Activated naive CD8-positive, alpha-beta T cell treated with anti-CD3 and anti-CD28 coated beads, Interleukin-2, amount 50 U/mL, for 24 hours (primary cell): Measurements from ENCODE around the gene TRIM42.

ENCODE experiments used
- ATAC-seq: fragments of 150-1000 bp; cut with Tn5 transposase; one replicate; pipeline ENCODE4 v1.10.0; 2021
- DNase-seq: peaks from one replicate; pipeline ENCODE4 v3.0.0; 2021
- H3K27ac Mint-ChIP-seq: one replicate; pipeline ENCODE4 v1.8.0; 2021; ENCODE audit warnings: mild to moderate bottlenecking, mixed read lengths
- H3K27me3 Mint-ChIP-seq: one replicate; pipeline ENCODE4 v1.8.0; 2021; ENCODE audit warnings: mixed read lengths
- H3K36me3 Mint-ChIP-seq: one replicate; pipeline ENCODE4 v1.8.0; 2021; ENCODE audit warnings: low read depth, mixed read lengths
- H3K4me1 Mint-ChIP-seq: one replicate; pipeline ENCODE4 v1.8.0; 2021; ENCODE audit warnings: mixed read lengths
- H3K4me3 Mint-ChIP-seq: one replicate; pipeline ENCODE4 v1.8.0; 2021; ENCODE audit warnings: mild to moderate bottlenecking, moderate library complexity, mixed read lengths
- H3K9me3 Mint-ChIP-seq: one replicate; pipeline ENCODE4 v1.8.0; 2021; ENCODE audit warnings: mixed read lengths

TRIM42 gene

GRCh38 chr3:140677764-140678163, at the start of gene TRIM42:
TSS of gene TRIM42 (plus strand) at chr3:140678064. CDS start at chr3:140678230, 166 bp downstream.
- Mint-ChIP-seq H3K4me3 (no peak within 1 kb of the TSS), H3K27me3 (no peaks in the 10 kb centered on the region), H3K36me3 (no peaks in the 10 kb centered on the region), H3K9me3 (peaks cover 4% of the 10 kb centered on the region), H3K4me1 (no peaks in the 10 kb centered on the region), H3K27ac (no peak within 1 kb of the TSS)
- ATAC-seq (no peak), DNase-seq (no peak)

- Mint-ChIP-seq H3K4me1 (no peaks in the 10 kb centered on the region), H3K36me3 (no peaks in the 10 kb centered on the region), H3K27ac (no peak overlapping the region), H3K4me3 (no peak overlapping the region), H3K27me3 (no peaks in the 10 kb centered on the region), H3K9me3 (no peaks in the 10 kb centered on the region)
- ATAC-seq (no peak), DNase-seq (no peak)
Measured at GRCh38 chr3:140628606-140629005, 49.3 kb upstream of the TRIM42 start.

DNA sequence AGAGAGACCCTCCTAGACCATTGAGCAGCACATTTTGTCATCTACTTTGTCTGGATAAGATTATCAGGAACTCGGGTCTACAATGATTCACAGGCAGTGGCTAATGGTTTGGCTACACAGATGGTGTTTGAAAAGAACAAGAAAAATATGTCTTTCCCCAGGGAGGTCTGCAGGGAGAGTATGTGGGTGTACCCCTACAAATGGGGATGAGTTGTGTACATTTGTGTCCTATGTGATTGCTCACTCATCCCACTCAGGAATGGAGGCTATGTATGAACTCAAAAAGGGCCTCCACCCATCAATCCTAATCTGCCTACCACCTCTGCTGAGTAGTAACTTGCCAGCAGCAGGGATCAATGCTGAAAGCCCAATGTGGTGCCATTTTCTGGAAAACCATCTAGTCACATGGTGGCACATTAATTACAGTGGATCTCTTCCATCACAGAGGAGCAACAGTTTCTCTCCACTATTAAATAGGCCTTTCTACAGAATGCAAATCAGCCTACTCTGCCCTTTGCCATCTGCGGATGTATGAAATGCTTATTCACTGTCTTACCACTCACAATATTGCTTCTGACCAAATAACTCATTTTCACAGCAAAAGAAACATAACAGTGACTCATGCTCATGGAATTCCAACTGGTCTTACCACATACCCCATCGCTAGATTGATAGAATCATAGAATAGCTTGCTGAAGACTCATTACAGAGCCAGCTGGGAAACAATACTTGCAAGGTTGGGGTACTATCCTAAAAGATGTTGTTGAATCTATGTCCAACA, 48.3 kb upstream of the TRIM42 start:
- H3K4me3 Mint-ChIP-seq, result no peak overlapping the region
- no peaks in the 10 kb centered on the region for H3K36me3 Mint-ChIP-seq
- H3K27ac Mint-ChIP-seq, result no peak overlapping the region
- H3K4me1 Mint-ChIP-seq, result no peaks in the 10 kb centered on the region
- DNase-seq (no peak), ATAC-seq (no peak)
- no peaks in the 10 kb centered on the region for H3K9me3 Mint-ChIP-seq
- H3K27me3 Mint-ChIP-seq, result no peaks in the 10 kb centered on the region

- no peak overlapping the region for H3K27ac Mint-ChIP-seq
- ATAC-seq, result no peak
- H3K4me3 Mint-ChIP-seq, result no peak overlapping the region
- DNase-seq, result no peak
- H3K27me3 Mint-ChIP-seq, result no peaks in the 10 kb centered on the region
- H3K9me3 Mint-ChIP-seq, result no peaks in the 10 kb centered on the region
- no peaks in the 10 kb centered on the region for H3K4me1 Mint-ChIP-seq
- no peaks in the 10 kb centered on the region for H3K36me3 Mint-ChIP-seq
Measured at GRCh38 chr3:140630366-140630765, 47.5 kb upstream of the TRIM42 start.

DNA sequence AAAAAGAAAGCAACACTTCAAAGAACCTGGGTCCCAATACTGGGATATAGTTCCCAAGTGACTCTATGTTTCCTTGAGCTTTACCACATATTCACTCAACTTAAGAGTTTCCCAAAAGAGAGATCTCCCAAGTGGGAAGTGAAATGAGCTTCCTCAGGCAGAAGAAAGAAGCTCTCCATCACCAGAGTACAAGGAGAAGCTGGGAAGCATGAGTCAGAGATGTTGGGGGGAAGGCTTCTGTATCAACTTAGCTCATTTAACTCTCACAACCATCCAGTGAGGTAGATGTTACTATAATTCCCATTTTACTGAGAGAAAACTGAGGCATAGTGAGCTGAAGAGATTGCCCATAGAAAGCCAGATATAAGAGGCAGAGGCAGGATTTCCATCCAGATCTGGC, 47.0 kb upstream of the TRIM42 start:
- H3K4me1 Mint-ChIP-seq, result no peaks in the 10 kb centered on the region
- H3K27ac Mint-ChIP-seq, result no peak overlapping the region
- no peak for DNase-seq
- no peak overlapping the region for H3K4me3 Mint-ChIP-seq
- H3K9me3 Mint-ChIP-seq, result no peaks in the 10 kb centered on the region
- no peak for ATAC-seq
- no peaks in the 10 kb centered on the region for H3K36me3 Mint-ChIP-seq
- no peaks in the 10 kb centered on the region for H3K27me3 Mint-ChIP-seq

DNA sequence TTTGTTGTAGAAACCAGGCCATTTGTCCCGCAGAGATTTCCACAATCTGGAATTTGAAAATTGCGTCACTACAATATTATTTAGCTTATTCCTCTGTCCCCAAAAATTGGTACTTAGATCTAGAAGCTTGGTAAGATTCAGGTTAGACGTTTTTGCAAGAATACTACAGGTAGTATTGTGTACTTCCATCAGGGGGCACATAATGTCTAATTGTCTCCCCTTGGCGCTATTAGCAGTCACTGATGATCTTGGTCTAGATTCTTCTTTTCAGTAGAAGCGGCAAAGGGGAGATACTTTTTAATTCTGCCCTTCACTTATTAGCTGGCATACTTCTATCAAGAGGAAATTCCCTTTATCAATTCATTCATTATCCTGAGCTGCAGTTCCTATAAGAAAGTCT, 42.6 kb upstream of the TRIM42 start:
- no peak for ATAC-seq
- no peak for DNase-seq

DNA sequence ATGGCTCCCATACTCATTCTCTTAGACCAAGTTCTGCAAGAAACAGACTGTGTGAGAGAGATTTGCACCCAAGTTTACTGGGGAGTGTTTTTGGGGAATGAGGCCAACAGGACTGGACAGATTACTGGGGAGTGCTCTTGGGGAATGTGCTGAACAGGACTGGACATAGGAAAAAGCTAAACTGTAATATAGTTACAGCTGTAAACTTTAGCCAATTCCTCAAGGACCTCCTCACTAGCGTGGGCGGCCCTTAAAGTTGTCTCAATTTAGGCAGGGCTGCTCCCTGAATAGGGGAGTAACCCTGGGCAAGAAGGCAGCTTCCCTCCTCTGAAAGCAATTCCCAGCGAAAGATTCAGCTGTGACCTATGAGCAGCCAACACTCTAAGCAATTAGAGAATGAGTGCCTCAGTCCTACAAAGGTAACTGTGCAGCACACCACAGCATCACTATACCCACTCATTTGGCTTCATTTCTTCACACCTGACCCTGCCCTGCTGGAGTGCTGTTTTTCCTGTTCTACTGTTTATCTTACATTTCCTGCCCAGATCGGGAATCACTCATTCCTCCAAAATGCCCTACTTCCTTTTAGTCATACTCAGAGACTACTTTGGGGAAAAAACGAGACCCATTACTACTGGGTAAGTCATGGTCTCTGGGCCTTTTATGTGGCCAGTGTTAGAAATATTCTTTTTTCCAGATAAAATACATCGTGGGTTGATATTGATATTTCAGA, 41.3 kb upstream of the TRIM42 start:
- no peaks in the 10 kb centered on the region for H3K27me3 Mint-ChIP-seq
- no peaks in the 10 kb centered on the region for H3K9me3 Mint-ChIP-seq
- no peak for DNase-seq

More for the DNA sequence above, 42.6 kb upstream of the TRIM42 start:
- H3K27me3 Mint-ChIP-seq, result no peaks in the 10 kb centered on the region
- H3K4me1 Mint-ChIP-seq, result no peaks in the 10 kb centered on the region
- no peak overlapping the region for H3K4me3 Mint-ChIP-seq
- H3K9me3 Mint-ChIP-seq, result no peaks in the 10 kb centered on the region
- H3K27ac Mint-ChIP-seq, result no peak overlapping the region
- no peaks in the 10 kb centered on the region for H3K36me3 Mint-ChIP-seq

DNA sequence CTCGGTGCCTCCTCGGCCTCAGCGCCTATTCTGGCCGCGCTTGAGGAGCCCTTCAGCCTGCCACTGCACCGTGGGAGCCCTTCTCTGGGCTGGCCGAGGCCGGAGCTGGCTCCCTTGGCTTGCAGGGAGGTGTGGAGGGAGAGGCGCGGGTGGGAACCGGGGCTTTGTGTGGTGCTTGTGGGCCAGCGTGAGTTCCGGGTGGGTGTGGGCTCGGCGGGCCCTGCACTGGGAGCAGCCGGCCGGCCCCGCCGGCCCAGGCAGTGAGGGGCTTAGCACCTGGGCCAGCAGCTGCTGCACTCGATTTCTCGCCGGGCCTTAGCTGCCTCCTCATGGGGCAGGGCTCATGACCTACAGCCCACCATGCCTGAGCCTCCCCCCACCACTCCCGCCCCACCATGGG, 26.6 kb upstream of the TRIM42 start:
- peaks cover 1% of the 10 kb centered on the region for H3K27me3 Mint-ChIP-seq
- no peak overlapping the region for H3K27ac Mint-ChIP-seq
- ATAC-seq (no peak), DNase-seq (no peak)
- H3K4me1 Mint-ChIP-seq, result no peaks in the 10 kb centered on the region
- peaks cover 7% of the 10 kb centered on the region for H3K9me3 Mint-ChIP-seq
- no peak overlapping the region for H3K4me3 Mint-ChIP-seq
- no peaks in the 10 kb centered on the region for H3K36me3 Mint-ChIP-seq

More for the DNA sequence above, 41.3 kb upstream of the TRIM42 start:
- no peak overlapping the region for H3K4me3 Mint-ChIP-seq
- ATAC-seq, result no peak
- no peaks in the 10 kb centered on the region for H3K4me1 Mint-ChIP-seq
- H3K27ac Mint-ChIP-seq, result no peak overlapping the region
- H3K36me3 Mint-ChIP-seq, result no peaks in the 10 kb centered on the region

DNA sequence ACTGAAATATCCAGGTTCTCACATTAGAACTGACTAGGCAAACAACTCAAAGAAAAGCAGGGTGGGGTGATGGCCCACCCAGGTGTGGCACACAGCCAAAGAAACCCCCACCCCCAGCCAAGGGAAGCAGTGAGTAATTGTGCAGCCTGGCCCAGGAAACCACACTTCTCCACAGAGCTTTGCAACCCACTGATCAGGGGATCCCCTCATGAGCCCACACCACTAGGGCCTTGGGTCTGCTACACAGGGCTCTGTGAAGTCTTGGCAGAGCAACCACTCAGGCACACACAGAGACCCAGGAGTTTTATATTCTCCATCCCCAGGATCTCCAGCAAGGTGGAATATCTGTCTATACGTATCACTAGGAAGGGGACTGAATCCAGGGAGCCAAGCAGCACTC, 22.2 kb upstream of the TRIM42 start:
- H3K27me3 Mint-ChIP-seq, result peaks cover 4% of the 10 kb centered on the region
- DNase-seq (no peak), ATAC-seq (no peak)
- no peaks in the 10 kb centered on the region for H3K36me3 Mint-ChIP-seq
- H3K9me3 Mint-ChIP-seq, result peaks cover 13% of the 10 kb centered on the region
- no peak overlapping the region for H3K27ac Mint-ChIP-seq
- no peaks in the 10 kb centered on the region for H3K4me1 Mint-ChIP-seq
- no peak overlapping the region for H3K4me3 Mint-ChIP-seq

- no peak for DNase-seq
- H3K4me1 Mint-ChIP-seq, result no peaks in the 10 kb centered on the region
- H3K4me3 Mint-ChIP-seq, result no peak overlapping the region
- H3K27ac Mint-ChIP-seq, result no peak overlapping the region
- no peak for ATAC-seq
- no peaks in the 10 kb centered on the region for H3K36me3 Mint-ChIP-seq
- peaks cover 5% of the 10 kb centered on the region for H3K27me3 Mint-ChIP-seq
- peaks cover 10% of the 10 kb centered on the region for H3K9me3 Mint-ChIP-seq
Measured at GRCh38 chr3:140664111-140664510, 13.8 kb upstream of the TRIM42 start.

GRCh38 chr3:140682586-140682985, 4.7 kb downstream of the TRIM42 start:
- Mint-ChIP-seq H3K27ac (no peak overlapping the region), H3K36me3 (no peaks in the 10 kb centered on the region), H3K9me3 (no peaks in the 10 kb centered on the region), H3K4me3 (no peak overlapping the region), H3K4me1 (no peaks in the 10 kb centered on the region), H3K27me3 (no peaks in the 10 kb centered on the region)
- DNase-seq (no peak), ATAC-seq (no peak)

DNA sequence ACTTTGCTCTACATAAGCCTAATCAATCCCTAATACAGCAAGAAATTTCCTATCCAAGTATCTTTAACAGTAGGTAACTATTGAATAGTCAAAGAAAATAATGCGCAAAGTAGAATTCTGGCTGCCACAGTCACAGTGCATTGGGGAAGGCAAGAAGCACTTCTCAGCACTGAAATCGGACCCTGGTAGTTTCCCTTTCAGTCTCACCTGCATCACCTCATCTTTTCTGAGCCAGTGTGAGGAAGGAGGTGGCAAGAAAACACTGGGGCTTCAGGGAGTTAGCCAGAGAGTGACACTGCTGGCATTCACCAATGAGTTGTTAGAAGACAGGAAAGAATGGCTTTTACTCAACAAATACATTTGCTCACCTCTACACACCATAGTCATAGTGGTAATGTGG, 8.3 kb downstream of the TRIM42 start:
- Mint-ChIP-seq H3K27ac (no peak overlapping the region), H3K9me3 (no peaks in the 10 kb centered on the region), H3K4me3 (no peak overlapping the region), H3K4me1 (no peaks in the 10 kb centered on the region), H3K27me3 (no peaks in the 10 kb centered on the region), H3K36me3 (no peaks in the 10 kb centered on the region)
- DNase-seq (no peak), ATAC-seq (no peak)

DNA sequence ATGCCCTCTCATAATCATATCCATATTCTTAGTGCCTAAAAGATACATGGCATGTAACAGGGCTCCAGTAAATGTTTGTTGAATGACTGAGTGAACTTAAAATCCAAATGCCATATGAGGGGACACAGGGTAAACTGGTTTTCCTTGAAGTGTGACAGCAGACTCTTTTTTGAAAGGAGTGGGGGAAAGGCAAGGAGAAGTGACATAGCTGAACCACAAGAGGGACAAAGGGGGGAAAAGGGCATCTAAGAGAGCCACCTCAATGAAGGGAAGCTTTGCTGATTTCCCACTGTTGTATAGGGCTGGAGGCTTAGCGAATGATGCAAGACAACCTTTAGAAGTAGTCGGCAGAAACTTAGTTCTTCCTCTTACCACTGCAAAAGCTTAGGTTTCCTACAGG, 9.1 kb downstream of the TRIM42 start:
- no peaks in the 10 kb centered on the region for H3K4me1 Mint-ChIP-seq
- DNase-seq (no peak), ATAC-seq (no peak)
- H3K27me3 Mint-ChIP-seq, result peaks cover under 1% of the 10 kb centered on the region
- no peak overlapping the region for H3K4me3 Mint-ChIP-seq
- no peak overlapping the region for H3K27ac Mint-ChIP-seq
- no peaks in the 10 kb centered on the region for H3K9me3 Mint-ChIP-seq
- H3K36me3 Mint-ChIP-seq, result no peaks in the 10 kb centered on the region

- Mint-ChIP-seq H3K27ac (no peak overlapping the region), H3K36me3 (no peaks in the 10 kb centered on the region), H3K9me3 (no peaks in the 10 kb centered on the region), H3K27me3 (peaks cover 2% of the 10 kb centered on the region), H3K4me1 (no peaks in the 10 kb centered on the region), H3K4me3 (no peak overlapping the region)
- no peak for ATAC-seq
- DNase-seq, result no peak
Measured at GRCh38 chr3:140695361-140696061, 17.6 kb downstream of the TRIM42 start.
